ENCODE results near the gene ARHGAP19.
A peak's percentile ranks its signal among the peaks of the same experiment; 100 is the strongest.

ARHGAP19 gene

DNA sequence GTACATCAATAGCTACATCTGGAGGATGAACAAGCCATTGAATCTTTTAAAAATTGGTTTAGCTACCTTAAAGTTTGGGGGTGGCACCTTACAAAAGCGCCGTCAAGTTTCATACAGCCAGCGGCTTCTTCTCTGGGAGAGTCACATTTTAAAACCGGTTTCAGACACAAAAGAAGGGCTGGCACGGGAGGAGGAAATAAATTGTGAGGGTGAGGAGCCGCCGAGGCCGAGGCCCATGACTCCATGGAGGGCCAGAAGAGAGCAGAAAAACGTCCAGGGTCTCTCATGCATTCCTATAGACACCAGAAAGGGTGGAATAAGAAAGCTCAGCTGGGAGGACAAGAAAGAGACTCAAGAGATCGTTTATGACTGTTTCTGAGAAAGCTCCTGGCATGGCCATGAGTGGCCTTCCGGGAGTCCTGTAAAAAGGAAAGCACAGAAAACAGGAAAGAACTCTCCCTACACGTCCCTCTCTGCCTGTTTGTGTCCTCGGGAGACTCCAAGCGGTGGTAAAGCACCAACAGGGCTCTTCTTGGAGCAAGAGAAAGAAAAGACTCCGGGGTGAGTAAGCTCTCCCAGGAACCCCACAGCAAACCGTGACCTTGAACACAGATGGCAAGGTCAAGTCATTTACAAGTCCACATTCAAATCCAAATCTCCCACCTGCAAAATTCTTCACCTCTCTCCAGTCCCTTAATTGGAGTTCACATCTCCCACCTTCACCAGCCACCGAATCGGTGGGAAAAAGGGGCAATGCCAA is 40.3 kb upstream of the ARHGAP19 start:
- H3K27me3 ChIP-seq (replicated peaks; ENCODE audit: control insufficient read depth, insufficient read depth, low read length), result no peaks in the 10 kb centered on the region
- DNase-seq (ENCODE audit: extremely low read depth, insufficient read length), result no peak
- TF ChIP-seq, protein P1, sequence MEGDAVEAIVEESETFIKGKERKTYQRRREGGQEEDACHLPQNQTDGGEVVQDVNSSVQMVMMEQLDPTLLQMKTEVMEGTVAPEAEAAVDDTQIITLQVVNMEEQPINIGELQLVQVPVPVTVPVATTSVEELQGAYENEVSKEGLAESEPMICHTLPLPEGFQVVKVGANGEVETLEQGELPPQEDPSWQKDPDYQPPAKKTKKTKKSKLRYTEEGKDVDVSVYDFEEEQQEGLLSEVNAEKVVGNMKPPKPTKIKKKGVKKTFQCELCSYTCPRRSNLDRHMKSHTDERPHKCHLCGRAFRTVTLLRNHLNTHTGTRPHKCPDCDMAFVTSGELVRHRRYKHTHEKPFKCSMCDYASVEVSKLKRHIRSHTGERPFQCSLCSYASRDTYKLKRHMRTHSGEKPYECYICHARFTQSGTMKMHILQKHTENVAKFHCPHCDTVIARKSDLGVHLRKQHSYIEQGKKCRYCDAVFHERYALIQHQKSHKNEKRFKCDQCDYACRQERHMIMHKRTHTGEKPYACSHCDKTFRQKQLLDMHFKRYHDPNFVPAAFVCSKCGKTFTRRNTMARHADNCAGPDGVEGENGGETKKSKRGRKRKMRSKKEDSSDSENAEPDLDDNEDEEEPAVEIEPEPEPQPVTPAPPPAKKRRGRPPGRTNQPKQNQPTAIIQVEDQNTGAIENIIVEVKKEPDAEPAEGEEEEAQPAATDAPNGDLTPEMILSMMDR (IDR thresholded peaks at IDR 0.05; ENCODE audit: insufficient read depth, low read length, poor library complexity, severe bottlenecking), result no peak
- no peaks in the 10 kb centered on the region for H3K36me3 ChIP-seq (ENCODE audit: control insufficient read depth, insufficient read depth, low read length)
- peak overlapping the region; percentile 82 for H3K4me3 ChIP-seq (replicated peaks; ENCODE audit: low read depth, low read length)

DNA sequence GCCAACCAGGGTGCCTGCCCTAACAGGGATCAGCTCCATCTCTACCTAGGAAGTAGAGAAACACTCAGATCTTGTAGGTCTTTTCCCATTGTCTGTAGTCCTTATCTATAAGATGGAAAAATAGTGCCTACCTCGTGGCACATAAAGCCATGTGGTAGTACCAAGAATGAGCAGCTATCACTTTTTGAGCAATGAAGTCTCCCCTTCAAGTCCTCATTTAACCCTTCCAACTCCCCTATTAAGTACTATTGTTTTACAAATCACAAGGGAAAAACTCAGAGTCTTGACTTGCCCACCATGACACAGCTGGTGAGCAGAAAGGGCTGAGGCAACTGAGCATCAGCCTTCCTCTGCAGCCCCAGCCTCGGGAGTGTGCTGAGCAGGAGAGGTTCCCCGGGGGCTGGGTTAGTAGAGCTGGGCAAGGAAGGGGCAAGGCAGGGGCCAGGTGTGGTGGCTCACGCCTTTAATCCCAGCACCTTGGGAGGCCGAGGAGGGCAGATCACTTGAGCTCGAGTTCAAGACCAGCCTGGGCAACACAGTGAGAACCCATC is 38.8 kb upstream of the ARHGAP19 start:
- no peak overlapping the region for H3K4me3 ChIP-seq (replicated peaks; ENCODE audit: low read depth, low read length)

DNA sequence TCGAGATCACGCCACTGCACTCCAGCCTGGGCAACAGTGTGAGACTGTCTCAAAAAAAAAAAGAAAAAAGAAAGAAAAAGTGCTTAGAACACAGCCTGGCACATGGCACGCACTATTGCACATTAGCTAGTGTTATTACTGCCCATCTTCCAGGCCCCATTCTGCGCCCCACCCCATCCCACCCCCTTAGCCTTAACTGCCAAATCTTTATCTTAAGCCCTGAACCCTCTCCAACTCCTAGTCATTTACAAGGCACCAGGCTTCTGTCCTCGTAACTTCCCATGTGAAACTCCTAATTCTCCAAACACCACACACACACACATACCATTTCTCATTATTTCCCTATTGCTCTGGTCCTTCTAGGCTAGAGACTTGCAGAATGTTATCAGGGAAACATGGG is 37.3 kb upstream of the ARHGAP19 start:
- Histone ChIP-seq H3K36me3 (ENCODE audit: control insufficient read depth, insufficient read depth, low read length) (no peaks in the 10 kb centered on the region), H3K27me3 (replicated peaks; ENCODE audit: control insufficient read depth, insufficient read depth, low read length) (no peaks in the 10 kb centered on the region), H3K4me3 (replicated peaks; ENCODE audit: low read depth, low read length) (no peak overlapping the region)
- TF ChIP-seq, protein P1 (IDR thresholded peaks at IDR 0.05; ENCODE audit: insufficient read depth, low read length, poor library complexity, severe bottlenecking), result no peak
- no peak for DNase-seq (ENCODE audit: extremely low read depth, insufficient read length)

More for the DNA sequence above, 38.8 kb upstream of the ARHGAP19 start:
- no peaks in the 10 kb centered on the region for H3K36me3 ChIP-seq (ENCODE audit: control insufficient read depth, insufficient read depth, low read length)
- H3K27me3 ChIP-seq (replicated peaks; ENCODE audit: control insufficient read depth, insufficient read depth, low read length), result no peaks in the 10 kb centered on the region
- TF ChIP-seq, protein P1 (IDR thresholded peaks at IDR 0.05; ENCODE audit: insufficient read depth, low read length, poor library complexity, severe bottlenecking), result no peak
- DNase-seq (ENCODE audit: extremely low read depth, insufficient read length), result no peak

DNA sequence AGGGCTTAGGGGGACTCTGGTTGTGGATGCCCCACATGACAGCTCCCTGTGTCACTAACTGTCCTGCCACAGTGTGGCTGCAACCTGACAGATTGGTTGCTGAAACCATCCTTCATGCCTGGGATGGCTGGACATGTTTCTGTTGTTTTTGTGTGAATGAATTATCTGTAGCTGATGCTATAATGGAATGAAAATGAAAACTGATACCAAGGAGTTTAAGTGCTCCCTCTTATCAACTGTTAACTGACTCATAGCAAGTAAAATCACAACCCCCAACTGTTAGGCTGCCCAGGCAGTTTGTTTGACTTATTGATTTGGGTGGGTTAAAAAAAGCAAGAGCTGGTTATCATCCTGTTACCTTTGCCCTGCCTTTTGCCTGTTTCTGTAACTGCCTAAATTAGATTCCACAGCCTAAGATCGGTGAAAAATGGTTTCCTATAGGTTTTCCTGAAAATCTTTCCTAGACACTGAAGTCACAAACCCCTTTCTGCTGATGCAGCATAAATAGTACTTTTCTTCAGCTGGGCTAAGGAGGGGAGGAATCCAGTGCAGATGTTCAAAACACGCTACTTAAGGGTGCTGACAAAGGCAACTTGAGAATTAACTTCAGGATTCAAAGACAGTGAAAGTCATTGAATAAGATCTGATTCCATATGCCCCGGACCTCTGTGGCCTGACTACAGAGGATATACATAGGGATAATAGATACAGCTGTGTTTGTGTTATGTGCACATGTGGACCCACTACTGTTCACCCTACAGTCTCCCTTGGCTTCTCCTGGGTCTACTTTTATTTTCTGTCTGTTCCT is 36.4 kb upstream of the ARHGAP19 start:
- Histone ChIP-seq H3K27me3 (replicated peaks; ENCODE audit: control insufficient read depth, insufficient read depth, low read length) (no peaks in the 10 kb centered on the region), H3K36me3 (ENCODE audit: control insufficient read depth, insufficient read depth, low read length) (no peaks in the 10 kb centered on the region), H3K4me3 (replicated peaks; ENCODE audit: low read depth, low read length) (no peak overlapping the region)
- no peak for DNase-seq (ENCODE audit: extremely low read depth, insufficient read length)
- TF ChIP-seq, protein P1 (IDR thresholded peaks at IDR 0.05; ENCODE audit: insufficient read depth, low read length, poor library complexity, severe bottlenecking), result no peak

DNA sequence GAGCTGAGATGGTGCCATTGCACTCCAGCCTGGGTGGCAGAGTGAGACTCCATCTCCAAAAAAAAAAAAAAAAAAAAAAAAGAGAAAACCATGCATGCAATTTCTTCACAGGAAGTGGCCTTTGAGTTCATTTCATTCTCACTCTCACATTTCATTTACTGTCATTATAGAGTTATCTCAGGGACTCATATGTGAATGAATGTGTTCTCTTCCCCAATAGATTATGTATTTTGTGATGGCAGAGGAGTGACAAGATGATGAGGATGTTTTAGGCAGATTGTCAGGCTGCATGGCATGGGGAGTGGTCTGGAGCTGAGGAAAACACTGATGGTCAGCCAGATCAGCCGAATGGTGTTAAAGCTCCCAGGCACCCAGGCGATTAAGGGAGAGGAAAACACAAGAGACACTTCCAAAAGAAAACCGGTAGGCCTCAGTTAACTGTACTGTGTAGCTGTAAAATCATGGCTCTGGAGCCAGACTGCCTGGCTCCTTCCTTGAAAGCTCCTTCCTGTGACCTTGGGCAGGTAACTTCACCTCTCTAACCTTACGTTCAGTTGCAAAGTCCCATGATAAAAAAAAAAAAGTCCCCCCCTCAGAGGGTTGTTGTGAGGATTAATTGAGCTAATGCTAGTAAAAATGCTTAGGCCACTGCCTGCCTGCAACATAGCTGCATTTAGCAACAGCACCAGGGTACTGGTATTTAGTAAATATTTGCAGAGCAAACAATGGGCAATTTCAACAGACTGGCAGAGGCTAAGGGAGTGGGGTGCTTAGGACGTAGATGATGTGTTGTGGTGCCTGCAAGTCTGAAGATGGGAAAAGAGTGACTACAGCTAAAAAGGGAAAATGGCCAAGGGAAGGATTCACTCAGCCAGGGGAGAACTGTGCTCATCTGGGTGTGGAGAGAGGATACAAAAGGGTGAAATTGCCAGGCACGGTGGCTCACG is 35.2 kb upstream of the ARHGAP19 start:
- TF ChIP-seq, protein P1 (IDR thresholded peaks at IDR 0.05; ENCODE audit: insufficient read depth, low read length, poor library complexity, severe bottlenecking), result no peak
- H3K4me3 ChIP-seq (replicated peaks; ENCODE audit: low read depth, low read length), result no peak overlapping the region
- no peak for DNase-seq (ENCODE audit: extremely low read depth, insufficient read length)
- H3K27me3 ChIP-seq (replicated peaks; ENCODE audit: control insufficient read depth, insufficient read depth, low read length), result no peaks in the 10 kb centered on the region
- H3K36me3 ChIP-seq (ENCODE audit: control insufficient read depth, insufficient read depth, low read length), result no peaks in the 10 kb centered on the region
